GM12801 (cell line): ENCODE measurements around the gene SPINT1.

Experiments used
- TF ChIP-seq, protein P1 (sequence below): IDR thresholded peaks from one replicate; pipeline ENCODE4 v1.5.1; 2011; ENCODE audit warnings: control low read depth; ENCODE audit not compliant: insufficient read length; ENCODE audit errors: extremely low read depth

SPINT1 gene

DNA sequence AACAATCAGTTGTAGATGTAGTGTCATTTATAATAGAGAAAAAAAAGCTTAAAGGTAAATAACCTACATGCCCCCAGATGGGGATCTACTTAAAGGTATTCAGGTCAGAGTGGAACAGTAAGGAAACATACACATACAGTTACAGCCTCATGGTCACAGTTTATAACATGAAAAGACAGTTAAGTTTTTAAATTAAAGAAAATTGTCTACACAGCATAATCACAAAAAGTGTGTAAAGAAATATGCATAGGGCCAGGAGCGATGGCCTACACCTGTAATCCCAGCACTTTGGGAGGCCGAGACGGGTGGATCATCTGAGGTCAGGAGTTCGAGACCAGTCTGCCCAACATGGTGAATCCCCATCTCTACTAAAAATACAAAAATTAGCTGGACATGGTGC lies 23.4 kb downstream of the SPINT1 start:
- TF ChIP-seq, protein P1, sequence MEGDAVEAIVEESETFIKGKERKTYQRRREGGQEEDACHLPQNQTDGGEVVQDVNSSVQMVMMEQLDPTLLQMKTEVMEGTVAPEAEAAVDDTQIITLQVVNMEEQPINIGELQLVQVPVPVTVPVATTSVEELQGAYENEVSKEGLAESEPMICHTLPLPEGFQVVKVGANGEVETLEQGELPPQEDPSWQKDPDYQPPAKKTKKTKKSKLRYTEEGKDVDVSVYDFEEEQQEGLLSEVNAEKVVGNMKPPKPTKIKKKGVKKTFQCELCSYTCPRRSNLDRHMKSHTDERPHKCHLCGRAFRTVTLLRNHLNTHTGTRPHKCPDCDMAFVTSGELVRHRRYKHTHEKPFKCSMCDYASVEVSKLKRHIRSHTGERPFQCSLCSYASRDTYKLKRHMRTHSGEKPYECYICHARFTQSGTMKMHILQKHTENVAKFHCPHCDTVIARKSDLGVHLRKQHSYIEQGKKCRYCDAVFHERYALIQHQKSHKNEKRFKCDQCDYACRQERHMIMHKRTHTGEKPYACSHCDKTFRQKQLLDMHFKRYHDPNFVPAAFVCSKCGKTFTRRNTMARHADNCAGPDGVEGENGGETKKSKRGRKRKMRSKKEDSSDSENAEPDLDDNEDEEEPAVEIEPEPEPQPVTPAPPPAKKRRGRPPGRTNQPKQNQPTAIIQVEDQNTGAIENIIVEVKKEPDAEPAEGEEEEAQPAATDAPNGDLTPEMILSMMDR: no peak

DNA sequence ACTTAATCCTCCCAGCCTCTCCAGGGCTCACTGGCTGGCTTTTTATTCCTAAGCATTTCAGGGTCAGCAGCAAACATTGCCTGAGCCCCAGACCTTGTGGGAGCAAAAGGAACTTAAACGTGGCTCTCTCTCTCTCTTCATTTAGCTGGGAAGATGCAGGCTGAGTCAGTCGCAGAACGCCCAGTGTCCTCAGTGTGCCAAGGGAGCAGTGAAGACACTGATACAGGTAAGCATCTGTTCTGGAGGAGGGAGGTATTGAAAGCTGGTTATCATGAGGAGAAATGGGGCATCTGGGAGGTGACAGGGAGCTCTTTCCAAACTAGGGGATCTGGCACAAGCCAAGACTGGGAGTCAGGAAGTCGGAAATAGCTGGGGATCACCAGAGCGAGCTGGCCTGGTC lies 25.8 kb downstream of the SPINT1 start:
- TF ChIP-seq, protein P1: no peak

DNA sequence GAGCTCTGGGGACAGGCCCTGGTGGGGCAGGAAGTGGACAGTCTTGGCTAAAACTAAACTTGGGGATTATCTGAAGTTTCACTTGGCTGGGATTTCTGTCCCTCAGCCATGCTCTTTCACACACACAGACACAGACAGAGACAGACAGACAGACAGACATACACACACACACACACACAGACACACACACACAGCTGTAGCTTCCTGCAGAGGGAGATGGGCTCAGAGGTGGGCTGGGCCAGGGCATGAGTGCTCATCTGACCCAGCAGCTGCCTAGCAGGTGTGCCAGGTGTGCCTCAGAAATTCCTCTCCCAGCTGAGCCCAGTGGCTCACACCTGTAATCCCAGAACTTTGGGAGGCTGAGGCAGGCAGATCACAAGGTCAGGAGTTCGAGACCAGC lies 26.9 kb downstream of the SPINT1 start:
- TF ChIP-seq, protein P1: no peak

DNA sequence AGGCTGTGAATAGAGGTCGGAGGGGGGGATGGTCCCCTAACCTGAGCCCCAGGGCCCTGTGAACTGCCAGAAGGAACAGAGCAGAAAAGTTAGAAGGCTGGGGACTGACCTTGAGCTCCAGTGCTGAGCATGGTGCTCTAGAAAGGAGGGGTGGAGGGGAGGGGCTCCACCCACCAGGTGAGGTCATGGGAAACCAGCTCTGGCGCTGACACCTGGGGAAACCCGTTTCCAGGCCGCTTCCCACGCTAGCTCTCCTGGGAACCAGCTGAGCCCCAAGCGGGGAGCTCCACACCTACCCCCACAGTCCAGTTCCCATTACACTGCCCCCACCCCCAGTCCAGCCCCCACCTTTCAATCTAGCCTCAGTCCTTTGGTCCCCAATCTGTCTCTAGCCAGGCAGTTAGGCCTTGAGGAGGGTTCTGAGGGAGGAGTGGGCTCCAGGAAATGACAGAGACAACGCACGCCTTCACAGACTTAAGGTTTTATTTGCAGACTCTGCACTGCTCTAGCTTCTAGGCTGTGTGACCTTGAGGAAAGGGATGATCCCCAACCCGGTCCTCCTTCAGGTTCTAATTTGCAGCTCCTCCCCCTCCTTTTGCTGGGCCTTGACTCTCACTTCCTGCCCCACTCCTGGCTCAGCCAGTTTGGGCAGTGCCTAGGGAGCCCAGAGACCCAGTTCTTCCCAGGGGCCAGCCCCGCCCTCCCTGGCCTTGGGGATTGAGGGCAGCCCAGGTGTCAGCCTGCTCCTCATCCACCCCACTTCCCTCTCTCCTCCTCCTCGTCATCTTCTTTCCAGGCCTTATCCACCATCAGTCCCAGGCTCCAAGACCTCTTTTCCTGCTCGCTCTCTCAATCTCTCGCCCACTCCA lies 28.1 kb downstream of the SPINT1 start:
- TF ChIP-seq, protein P1: no peak

DNA sequence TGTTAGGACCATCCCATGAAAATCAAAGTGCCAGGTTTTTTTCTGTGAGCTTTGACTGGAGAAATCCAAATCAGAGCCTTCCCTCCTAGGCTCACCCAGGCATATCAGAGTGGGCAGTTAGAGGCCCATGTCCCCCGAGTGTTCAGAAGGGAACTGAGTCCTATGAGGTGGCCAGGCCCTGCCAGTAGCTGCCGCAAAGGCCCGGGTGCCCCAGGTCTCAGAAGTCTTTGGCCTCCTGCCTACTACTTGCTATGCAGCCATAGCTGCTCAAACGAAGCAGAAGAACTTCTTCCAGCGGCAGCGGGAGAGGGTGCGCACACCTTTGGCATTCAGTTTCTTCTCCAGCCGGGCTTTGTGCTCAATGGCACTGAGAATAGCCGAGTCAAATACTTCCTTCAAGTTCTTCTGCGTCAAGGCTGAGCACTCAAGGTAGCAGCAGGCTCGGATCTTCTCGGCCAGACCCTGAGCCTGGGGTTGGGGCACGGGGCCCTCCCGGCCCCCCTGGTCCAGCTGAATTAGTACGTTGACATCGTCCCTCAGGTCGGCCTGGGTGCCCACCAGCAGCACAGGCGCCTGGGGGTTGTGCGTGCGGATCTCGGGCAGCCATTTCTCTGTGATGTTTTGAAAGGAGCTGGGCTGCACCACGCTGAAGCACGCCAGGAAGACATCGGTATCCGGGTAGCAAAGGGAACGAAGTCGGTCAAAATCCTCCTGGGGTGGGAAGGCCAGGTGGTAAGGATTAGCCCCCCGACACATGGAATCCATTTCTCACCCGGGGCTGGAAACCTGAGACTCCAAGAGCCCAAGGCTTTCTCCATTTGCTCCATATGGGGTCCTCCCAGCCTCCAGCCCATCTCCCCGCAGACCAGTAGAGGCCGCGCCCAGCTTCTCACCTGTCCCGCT lies 29.2 kb downstream of the SPINT1 start:
- TF ChIP-seq, protein P1: no peak

DNA sequence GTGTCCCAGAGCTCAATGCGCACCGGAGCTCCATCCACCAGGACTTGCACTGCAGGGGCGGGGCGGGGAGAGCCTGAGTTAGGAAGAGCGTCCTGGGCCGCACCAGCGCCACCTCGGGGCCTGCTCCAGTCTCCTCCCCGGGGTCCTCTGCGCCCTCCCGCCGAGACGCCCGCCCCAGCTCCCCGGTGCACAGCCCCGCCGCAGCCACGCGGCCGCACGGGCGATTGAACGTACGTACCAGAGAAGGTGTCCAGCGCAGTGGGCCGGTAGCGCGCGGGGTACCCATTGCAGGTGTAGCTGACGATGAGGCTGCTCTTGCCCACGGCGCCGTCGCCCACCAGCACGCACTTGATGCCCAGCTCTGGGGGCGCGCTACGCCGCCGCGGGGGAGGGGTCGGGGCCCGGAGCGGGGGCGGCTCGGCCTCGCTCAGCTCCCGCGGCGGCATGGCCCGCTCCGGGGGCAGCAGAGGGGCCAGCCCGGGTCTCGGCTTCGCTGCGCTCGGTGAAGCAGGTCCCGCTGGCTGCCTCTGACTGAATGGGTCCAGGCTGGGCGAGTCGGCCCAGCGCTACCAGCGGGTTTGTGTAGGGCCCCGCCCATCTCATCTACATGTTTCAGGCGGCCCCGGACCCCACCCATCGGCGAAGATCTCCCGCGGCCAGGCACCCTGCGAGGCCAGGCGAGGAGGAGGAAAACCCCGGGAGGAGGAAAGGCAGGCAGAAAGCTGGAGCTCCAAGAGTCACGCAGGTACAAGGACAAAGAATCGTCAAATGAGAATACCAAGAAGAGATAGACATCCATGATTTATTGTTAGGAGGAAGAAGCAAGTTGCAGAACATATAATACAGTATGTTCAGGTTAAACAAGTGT lies 30.1 kb downstream of the SPINT1 start, which contains the start of gene RHOV:
Gene RHOV, minus strand, starts transcription at position 541 of the 868 bp plus-strand sequence. Its CDS starts 95 bp downstream, at position 446.
- TF ChIP-seq, protein P1: no peak
